Activated CD4-positive, alpha-beta T cell treated with anti-CD3 and anti-CD28 coated beads, Interleukin-2, amount 50 U/mL, for 1 hour (primary cell): Measurements from ENCODE around the gene CADPS2.

ENCODE experiments used
- DNase-seq: peaks from one replicate; pipeline ENCODE4 v3.0.0-alpha.2; 2020

The CADPS2 gene

DNA sequence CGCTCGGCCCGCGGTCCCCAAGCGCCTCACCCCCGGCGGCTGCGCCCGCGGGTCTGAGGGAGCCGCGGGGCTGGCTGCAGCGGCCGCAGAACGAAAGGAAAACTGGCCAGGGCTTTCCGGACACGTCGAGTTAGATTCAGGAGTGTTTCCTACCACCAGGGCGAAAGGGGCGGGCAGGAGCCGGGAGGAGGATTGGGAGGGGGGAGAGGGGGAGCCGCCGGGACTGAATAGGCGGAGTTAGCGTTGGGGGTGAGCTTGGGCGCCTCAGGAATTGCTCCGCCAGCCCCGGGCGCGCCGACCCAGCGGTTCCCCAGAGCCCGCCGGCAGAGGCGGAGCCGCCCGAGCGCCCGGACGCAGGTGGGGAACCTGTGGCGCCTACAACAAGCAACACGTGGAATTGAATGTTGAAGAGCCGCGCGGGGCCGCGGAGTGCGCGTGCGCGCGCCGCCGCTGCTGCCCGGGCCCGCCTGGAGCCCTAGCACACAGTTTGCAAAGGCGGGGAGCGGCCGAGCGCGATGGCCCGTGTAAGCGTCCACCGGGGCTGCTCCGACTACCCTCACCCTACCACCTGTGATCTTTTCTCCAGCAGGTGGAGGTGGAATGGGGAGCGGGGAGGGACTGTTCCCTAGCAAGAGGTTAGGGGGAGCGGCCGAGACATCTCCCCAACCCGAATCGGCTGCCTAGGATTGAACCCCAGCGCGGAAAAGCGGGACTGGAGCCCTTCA is at the start of gene CADPS2:
CADPS2 (minus strand) TSS at position 104 of the 725 bp plus-strand sequence. CDS start 123 bp downstream, outside the sequence.
- DNase-seq: no peak

- DNase-seq: no peak
These were observed 49.4 kb upstream of the CADPS2 start for GRCh38 chr7:122935620-122936019.

- DNase-seq: no peak
These were observed 33.5 kb upstream of the CADPS2 start for GRCh38 chr7:122919643-122920181.

DNA sequence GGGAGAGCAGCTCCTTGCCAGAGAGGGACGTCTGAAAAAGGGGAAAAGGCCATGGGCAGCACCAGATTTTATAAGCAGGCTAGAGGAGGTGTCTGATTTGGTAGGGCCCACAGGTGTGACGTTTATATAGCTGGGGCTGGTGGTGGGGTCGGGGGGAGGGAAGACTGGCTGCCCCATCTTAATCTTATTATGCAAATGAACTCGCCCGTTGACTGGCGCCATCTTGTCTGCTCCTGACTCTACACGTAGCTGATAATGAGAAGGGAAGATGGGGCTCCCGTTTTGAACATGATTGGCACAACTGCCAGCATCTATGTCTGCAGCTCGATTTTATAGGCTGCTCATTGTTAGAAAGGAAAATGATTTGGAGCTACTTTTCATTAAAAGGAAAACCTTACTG is 28.6 kb upstream of the CADPS2 start:
- DNase-seq: no peak

DNA sequence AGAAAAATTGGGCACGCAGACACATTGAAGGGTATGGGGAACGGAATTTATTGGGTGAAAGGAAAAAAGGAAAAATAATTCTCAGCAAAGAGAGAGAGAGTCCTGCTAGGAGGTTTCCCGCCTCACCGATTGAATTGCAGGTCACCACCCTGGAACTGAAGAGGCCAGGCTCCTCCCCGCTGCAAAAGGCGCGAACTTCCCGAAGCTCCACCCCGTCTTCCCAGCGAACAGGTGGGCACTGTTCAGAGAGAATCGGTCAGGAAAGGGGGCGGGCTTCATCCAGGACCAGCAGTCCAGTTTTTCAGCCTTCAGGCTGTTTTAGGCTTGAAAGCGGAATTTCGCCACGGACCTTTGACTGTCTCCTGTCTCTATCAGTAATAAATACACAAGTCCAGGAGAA is 27.3 kb upstream of the CADPS2 start:
- DNase-seq: no peak

GRCh38 chr7:122902751-122903495 is 16.7 kb upstream of the CADPS2 start:
- DNase-seq: no peak

DNA sequence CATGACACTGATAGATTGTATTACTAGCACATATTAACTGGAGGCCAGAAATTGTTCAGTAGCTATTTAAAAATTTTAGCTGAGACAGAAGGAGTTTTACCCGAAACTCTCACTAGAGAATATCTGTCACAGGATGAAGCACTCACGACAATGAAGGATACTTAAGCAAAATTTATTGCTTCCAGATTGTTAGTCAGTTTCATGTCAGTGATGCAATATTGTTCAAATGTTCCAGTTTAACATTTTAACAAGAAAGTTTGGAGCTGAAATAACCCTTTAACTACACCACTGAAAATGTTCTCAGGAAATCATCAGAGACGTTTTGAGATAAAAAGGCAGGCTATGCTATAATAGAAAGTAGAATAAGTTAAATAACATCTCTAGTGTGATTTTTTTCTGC is 15.0 kb upstream of the CADPS2 start:
- DNase-seq: no peak

- no peak for DNase-seq
These were observed 10.2 kb upstream of the CADPS2 start for GRCh38 chr7:122896509-122896908.

DNA sequence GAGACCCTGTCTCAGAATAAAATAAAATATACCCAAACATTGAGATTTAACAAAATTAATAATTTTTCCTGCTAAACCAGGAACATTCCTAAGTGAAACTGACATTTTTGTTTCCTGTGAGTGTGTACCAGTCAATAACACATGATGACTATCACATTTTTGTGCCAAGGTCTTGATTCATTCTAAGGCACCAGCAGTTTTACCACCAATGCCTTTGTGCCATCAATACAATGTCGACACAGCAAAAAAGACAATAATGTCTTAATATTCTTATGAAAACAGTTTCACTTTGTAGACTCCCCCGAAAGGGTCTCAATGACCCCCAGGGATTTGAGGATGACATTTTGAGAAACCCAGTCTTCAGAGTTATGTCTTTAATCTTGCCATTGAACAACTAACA is 7.2 kb upstream of the CADPS2 start:
- no peak for DNase-seq

DNA sequence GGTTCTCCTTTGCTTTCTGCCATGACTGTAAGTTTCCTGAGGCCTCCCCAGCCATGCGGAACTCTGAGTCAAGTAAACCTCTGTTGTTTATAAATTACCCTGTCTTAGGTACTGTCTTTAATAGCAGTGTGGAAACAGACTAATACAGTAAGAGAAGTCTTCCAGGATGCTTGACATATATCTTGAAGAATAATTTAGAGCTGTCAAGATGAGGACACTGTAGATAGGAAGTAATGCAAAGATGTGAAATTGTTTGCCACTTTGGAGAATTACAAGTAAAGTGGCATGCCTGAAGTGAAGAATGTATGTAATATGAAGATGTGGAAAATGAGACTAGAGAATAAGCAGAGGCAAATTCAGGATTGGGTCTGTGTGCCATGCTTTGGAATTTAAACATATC is 2.9 kb upstream of the CADPS2 start:
- no peak for DNase-seq

DNA sequence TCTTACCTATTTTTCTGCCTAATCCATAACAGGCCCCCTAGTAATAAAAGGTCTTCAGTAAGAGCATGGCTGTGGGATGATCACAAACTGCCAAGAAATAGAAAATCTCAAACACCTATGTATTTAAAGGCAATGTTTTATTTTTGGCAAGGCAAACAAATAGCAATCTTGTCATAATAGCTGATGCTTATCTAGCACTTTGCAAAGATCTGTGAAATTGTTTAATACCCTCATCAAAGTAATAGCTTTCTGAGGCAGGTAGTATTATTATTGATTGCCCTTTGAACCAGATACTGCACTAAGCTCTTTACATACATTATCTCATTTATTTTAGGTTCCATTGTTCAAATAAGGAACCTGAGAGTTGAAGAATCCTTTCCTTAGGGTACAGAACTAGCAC is 1.6 kb upstream of the CADPS2 start:
- no peak for DNase-seq

DNA sequence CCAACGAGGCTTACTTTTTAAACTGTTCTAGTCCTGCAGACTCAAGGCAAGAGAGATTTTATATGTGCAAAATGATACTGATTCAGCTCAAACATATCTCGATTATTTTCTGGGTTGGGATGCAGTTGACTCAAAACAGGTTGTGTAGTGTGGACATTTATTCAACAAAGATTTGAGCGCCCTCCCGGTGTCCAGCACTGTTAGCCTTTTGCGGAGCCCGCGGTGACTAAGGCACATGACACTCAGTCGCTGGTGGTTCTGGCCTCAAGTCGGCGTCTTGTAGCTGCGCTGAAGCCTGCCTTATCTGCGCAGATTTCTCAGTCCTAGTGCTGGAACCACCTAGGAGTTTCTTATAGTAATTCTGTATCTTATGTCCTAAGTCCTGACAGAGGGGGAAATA is 938 bp upstream of the CADPS2 start:
- no peak for DNase-seq

GRCh38 chr7:122885583-122886356 is 490 bp downstream of the CADPS2 start:
- no peak for DNase-seq

DNA sequence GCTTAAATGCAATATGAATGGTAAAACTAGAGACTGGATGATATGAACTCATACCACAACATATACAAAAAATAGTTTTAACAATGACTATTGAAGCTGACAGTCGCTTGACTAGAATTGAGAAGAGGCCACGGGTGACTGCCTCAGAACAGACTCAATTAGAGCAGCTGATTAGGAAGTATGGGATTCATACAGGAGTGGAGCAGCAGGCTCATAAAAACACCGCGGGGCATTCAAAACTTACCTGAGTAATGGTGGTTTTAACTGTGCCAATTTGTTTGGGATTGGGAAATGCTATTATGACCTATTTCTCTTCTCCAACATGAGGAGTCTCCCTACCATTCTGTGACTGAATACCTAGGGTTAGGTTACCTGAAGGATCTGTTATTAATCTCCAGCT is 2.1 kb downstream of the CADPS2 start:
- no peak for DNase-seq

GRCh38 chr7:122883049-122883680 is 3.1 kb downstream of the CADPS2 start:
- DNase-seq: no peak

GRCh38 chr7:122881324-122881723 is 4.9 kb downstream of the CADPS2 start:
- no peak for DNase-seq

- DNase-seq: no peak
These were observed 17.0 kb downstream of the CADPS2 start for GRCh38 chr7:122869260-122869659.

GRCh38 chr7:122867471-122867980 is 18.7 kb downstream of the CADPS2 start:
- DNase-seq: no peak

DNA sequence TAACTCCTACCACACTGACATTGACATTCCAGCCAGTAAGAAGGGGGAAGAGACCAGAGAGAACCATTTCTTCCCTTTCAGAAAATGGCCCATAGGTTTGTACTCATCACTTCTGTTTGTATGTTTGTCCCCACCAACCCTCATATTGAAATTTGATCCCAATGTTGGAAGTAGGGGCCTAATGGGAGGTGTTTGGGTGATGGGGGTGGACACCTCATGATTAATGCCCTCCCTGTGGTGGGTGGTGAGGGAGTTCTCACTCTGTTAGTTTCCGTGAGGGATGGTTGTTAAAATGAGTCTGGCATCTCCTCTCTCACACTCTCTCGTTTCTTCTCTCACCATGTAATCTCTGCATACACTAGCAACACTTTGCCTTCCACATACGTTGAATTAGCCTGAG is 21.4 kb downstream of the CADPS2 start:
- DNase-seq: no peak

DNA sequence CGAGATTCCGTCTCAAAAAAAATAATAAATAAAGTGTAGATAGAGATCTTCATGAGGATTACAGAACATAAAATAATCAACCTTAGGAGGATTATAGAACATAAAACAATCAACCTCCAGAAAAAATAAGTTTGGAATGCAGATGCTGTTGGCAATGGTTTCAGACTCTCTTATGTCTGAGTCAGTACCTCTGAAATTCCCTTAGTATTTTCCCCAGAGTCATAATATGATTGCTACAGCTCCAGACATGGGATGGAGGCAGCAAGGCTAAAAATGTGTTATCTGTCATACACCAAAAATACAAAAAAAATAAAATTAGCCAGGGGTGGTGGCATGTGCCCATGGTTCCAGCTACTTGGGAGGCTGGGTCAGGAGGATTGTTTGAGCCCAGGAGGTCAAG is 22.2 kb downstream of the CADPS2 start:
- no peak for DNase-seq

DNA sequence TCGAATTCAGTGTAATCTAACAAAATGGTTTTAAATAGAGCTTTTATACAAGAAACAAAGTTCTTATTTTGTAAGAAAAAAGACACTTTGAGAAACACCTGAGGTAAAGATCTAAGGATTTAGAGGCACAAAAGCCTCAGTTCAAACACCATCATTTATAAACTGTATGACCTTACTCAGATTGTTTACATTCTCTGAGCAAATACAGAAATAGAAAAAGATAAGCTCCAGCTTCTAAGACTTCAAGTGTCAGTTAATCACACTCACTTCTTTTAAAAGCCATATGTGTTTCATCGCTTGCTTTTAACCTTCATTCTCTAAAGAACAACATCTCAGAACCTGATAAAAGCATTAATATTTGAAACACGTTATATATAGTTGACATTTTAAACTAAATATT is 27.9 kb downstream of the CADPS2 start:
- no peak for DNase-seq

GRCh38 chr7:122850528-122850927 is 35.7 kb downstream of the CADPS2 start:
- no peak for DNase-seq

DNA sequence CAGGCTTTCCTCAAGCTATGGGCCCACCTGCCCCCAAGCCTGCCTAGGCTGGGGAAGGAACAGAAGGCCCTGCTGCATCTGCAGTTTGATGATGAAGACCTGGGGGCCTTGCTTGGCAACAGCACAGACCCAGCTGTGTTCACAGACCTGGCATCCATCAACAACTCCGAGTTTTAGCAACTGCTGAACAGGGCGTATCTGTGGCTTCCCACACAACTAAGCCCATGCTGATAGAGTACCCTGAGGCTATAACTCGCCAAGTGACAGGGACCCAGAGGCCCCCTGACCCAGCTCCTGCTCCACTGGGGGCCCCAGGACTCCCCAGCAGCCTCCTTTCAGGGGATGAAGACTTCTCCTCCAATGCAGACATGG is 36.3 kb downstream of the CADPS2 start:
- DNase-seq: no peak
